Erythroblast (primary cell): Measurements from ENCODE around the gene CTU1.

Experiments used
- DNase-seq, 2 experiments: peaks; one replicate each; lab custom pipeline; 2025; lab: John Stamatoyannopoulos, UW
- GATA1 ChIP-seq: IDR thresholded peaks from 2 replicates; pipeline ENCODE4 v1.6.1; 2011; ENCODE audit warnings: low read depth, mild to moderate bottlenecking, control low read depth, low read length, moderate library complexity
- POLR2A ChIP-seq: IDR thresholded peaks from 2 replicates; pipeline ENCODE4 v1.6.1; 2011; ENCODE audit warnings: mild to moderate bottlenecking, low read length

Gene CTU1

DNA sequence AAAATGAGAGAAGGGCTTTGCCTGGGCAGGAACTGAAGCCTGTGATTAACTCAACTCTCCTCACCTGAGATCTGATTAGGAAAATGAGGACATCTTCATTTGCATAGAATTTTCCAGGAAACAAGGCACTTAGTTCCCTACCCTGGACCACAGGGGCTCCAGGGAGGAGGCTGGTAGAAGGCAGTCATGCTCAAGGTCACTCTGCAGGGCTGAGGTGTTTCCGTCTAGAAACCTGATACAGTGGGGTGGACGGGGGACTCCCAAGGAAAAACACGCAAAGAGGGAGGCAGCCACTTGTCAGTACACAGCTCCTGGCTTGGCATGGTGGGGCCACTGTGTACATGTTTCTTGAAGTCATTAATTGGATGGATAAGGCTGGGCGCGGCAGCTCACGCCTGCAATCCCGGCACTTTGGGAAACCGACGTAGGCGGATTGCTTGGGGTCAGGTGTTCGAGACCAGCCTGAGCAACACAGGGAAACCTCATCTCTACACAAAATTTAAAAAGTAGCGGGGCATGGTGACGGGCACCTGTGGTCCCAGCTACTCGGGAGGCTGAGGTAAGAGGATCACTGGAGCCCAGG lies 31.5 kb downstream of the CTU1 start:
- no peak for DNase-seq
- no peak for TF ChIP-seq POLR2A
- TF ChIP-seq GATA1: no peak

DNA sequence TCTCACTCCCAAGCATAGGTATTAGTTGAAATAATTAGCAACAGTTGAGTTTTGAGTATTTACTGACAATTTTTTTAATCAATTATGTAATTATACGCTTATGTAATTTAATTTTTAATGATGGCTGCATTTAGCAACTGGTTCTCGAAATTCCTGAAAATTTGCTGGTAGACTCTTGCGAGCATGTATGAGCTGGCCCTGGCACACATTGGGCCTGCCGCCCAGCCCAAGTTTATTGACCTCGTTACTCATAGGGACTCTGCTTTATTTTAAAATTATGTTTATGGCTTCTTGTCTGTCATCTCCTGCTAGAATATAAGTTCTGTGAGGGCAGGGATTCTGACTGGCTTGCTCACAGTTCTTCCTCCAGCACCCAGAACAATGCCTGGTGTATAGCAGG lies 32.2 kb downstream of the CTU1 start:
- no peak for TF ChIP-seq GATA1
- TF ChIP-seq POLR2A: no peak
- DNase-seq: no peak

DNA sequence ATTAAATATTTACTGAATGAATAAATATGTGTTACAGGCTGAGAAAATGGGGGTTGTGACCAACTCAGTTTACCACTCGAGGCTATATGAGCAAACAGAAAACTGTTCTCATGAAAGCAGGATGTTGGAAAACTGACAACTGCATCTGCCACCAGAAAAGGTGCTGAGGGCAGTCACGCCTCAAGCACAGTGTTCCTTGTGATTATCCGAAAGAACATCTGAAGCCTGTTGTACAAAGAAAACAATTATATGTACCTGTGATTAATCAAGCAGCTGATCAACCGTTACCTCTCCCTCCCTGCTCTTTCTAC lies 37.2 kb downstream of the CTU1 start:
- TF ChIP-seq POLR2A (no peak), GATA1 (no peak)

DNA sequence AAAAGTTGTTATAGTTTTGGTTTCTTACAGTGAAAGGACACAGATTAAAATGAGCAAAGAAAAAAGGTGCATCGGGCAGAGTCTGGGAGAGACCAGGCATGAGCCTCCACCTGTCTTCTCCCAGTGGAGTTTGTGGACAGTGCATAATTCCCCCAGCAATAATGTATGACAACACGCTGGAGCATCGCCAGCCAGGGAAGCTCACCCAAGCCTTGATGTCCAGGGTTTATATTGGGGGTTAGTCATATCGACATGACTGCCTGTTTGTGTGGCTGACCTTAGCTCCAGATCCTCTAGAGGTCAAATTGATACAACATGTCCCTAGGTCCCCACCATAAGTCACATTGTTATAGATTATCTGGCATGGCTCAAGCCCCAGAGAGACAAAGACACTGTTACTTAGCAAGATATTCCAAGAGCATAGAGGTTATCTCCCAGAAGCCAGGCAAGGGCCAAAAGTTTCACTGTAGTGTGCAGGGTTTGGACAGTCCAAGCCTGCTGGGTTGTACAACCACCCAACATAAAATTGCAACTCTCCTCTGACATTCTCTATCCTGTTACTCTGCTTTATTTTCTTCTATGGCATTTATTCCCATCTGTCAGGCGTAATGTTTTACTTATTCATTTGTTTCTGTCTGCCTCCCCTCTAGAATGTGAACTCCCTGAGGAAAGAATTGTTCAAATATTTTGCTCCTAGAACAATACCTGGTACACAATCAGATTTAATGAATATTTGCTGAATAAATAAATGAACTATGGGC lies 37.7 kb downstream of the CTU1 start:
- TF ChIP-seq GATA1: no peak
- TF ChIP-seq POLR2A: no peak
- no peak for DNase-seq

More for the DNA sequence above, 37.2 kb downstream of the CTU1 start:
- DNase-seq: no peak

DNA sequence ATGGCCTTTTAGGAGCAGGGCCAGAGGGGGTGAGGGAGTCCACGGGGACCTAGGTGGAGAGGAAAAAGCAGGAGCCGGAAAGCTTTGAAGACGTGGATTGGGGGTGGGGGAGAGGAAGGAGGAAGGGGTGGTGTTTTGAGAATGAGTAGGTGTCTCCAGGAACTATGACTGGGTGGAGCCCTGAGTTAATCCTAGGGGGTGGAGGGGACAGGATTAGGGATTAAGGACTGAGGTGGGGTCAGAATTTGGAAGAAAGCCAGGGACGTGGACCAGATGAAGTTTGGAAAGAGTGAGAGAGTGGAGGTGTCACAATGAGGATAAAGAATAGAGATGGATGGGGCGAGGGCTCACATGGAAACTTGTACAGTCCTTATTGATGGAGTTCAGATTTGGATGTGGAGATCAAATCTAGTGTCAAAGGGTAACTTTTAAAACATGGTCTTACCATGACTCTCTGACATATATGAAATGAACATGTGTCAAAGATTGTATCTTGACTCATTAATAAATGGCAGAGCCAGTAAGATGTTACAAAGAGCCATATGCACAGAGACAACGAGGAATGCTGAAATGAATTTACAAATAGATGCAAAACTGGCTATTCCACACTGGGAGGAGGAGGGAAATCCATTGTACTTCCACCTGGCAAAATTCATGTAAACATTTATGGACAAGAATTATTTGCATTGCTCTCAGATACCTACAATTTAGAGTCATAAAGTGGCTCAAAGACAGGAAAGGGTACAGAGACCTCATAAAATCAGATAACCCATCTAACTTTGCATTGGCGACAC lies 41.6 kb downstream of the CTU1 start:
- no peak for TF ChIP-seq GATA1
- no peak for TF ChIP-seq POLR2A

DNA sequence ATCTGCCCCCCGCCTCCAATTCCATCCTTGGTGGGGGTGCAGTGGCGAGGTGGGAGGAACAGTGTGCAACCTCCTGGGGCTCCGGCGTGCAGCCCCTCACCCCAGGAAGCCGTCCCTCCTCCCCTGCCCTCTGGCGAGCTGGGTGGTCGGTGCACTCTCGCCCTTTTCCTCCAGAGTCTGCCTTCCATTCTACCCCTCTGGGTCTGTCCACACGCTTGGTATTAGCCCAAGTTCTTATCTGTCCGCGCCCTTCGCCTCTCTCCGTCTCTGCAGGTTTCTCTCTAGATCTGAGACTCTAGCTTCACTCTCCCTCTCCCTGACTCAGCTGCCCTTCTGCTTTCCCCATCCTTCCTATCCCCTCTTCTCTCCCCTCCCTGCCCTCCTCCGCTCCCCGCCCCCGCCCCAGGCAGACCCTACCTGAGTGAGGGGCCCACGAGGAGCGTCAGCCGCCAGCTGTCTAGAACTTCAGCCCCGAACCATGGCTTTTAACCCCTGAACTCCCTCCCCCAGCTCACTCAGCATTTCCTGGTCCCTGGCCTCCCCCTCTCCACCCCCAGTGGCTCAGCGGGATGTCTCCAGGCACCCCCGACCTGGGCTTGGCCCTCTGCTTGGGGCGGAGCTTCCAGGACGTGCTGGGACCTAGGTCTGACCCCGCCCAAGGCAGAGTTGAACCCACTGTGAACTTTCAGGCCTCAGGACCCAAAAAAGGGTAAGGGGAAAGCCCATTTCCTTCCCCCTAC lies 42.8 kb downstream of the CTU1 start:
- TF ChIP-seq GATA1 (no peak), POLR2A (no peak)
- no peak for DNase-seq

More for the DNA sequence above, 41.6 kb downstream of the CTU1 start:
- DNase-seq: no peak

DNA sequence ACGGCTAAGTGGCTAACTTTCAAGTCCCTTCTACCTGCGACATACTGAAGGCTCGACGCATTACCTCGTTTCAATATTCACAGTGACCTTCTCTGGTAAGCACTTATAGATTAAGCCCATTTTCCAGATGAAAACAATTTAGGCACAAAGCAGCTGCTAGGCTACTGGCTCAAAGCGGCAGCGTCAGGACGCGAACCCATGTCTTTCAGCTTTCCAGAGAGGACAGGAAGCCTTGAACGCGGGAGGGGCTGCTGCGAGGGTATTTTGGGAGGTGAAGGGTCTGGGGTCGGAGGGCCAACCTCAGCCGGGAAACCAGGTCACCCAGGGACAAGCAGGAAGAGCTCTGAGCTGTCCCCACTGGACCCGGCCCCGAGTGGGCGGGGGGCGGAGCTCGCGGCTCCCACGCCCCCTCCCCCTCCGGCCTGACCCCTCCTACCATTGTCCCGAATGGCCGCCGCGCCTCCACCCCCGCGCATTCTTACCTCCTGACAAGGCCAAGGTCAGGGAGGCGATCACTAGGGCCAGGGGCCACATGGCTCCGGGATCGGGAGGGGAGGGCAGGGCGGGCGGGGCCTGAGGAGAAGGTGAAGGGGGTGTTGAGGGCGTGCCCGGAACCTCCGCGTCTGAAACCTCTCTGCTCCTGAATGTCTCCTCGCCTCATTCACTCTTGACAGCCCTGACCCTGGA lies 43.5 kb downstream of the CTU1 start, which contains the start of gene KLK13:
Gene KLK13, minus strand, starts transcription at position 559 of the 687 bp plus-strand sequence. Its CDS starts 25 bp downstream, at position 534.
- DNase-seq: no peak

DNA sequence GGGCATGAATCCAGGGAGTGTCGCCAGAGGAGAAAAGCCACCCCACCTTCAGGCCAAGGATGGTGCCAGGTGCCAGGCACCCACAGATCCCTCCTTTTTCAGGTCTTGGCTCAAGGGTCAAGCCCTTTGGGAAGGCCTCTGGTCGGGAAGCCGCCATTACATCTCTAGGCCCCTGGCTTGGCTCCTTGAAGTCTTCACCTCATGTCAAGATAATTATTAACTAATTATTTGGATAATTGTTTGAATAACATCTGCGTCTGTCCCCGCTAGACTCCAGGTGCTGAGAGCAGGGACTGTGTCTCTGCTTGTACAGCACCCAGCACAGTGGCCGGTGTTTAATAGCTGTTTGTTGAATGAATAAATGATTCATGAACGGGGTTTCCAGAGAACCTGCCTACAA lies 44.5 kb downstream of the CTU1 start:
- DNase-seq: no peak
- TF ChIP-seq GATA1 (no peak), POLR2A (no peak)

More for the DNA sequence above, 43.5 kb downstream of the CTU1 start, which contains the start of gene KLK13:
- TF ChIP-seq POLR2A (no peak), GATA1 (no peak)

DNA sequence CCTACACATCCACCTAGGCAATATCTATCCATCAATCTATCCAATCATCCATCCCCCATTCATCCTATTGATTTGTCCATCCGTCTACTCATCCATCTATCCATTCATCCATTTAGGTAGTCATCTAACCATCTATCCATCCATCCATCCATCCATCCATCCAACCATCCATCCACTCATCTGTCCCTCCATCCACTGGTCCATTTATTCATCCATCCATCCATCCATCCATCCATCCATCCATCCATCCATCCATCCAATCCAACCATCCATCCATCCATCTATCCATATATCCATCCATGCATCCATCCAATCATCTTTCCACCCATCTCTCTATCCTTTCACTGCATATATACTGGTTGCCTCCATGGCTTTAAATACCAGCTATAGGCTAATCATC lies 47.2 kb downstream of the CTU1 start:
- no peak for DNase-seq
- TF ChIP-seq GATA1 (no peak), POLR2A (no peak)

DNA sequence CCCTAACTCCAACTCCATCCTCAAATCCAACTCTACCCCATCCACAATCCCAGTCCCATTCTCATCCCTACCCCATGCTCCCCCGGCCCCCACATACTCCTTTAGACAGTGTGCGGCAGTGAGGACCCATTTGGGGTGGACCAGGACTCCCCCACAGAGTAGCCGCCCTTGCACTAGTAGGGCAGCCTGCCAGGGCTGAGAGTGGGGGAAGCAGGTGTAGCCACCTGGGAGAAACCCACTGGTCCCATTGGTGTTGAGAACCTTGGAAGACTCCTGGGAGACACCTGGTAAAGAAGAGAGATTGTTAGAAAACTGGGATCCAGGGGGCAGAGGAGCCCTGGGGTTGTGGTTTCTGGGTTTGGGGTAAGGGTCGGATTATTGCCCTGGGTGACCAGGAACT lies 47.9 kb downstream of the CTU1 start:
- no peak for TF ChIP-seq GATA1
- no peak for TF ChIP-seq POLR2A
- no peak for DNase-seq

DNA sequence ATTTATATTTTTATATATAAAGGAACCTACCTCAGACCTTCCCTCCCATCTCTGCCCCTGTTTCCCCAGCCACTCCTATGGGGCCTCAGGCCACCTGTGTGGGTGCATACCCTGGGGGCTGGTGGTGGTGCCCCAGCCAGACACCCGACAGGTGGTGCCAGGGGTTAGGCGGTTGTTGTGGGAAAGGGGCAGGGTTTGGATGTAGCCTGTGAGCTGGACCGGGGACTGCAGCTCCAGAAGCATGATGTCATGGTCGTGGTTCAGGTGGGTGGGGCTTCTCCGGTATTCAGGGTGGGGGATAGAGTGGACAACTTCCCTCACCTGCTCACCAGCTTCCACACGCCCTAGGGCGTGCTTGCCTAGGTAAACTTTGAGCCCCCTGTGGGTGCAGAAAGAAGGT lies 48.5 kb downstream of the CTU1 start:
- no peak for TF ChIP-seq GATA1
- TF ChIP-seq POLR2A: no peak
- no peak for DNase-seq

DNA sequence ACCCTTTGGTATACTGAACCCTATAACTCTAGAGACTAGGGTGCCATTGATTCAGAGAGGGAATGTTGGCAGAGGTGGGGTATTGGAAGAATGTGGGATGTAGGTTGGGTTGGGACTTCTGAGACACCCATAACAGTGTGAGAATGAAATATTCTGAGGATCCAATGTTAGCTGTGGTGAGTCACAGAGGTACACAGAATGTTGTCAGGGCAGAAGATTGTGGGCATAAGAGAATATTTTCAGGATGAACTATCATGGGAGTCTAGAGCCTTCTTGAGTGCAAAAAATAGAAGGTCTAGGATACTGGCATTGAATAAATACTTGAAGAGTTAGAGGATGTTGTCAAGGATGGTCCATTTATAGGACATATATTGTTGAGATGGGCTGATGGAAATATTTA lies 52.3 kb downstream of the CTU1 start:
- no peak for TF ChIP-seq POLR2A
- no peak for TF ChIP-seq GATA1
- no peak for DNase-seq
